HG03457 (cell line): ENCODE measurements around the gene FIBCD1.
"Not testable (repeated sequence)": the region's sequence is repeated elsewhere in the genome, so short reads cannot be mapped to it uniquely, and the experiment has no call there.

Experiments
- ATAC-seq: cut with Tn5 transposase; IDR thresholded peaks from one replicate; pipeline ENCODE4 v1.9.1; 2021; ENCODE audit warnings: moderate number of reproducible peaks; ENCODE audit not compliant: unreplicated experiment

The FIBCD1 gene

DNA sequence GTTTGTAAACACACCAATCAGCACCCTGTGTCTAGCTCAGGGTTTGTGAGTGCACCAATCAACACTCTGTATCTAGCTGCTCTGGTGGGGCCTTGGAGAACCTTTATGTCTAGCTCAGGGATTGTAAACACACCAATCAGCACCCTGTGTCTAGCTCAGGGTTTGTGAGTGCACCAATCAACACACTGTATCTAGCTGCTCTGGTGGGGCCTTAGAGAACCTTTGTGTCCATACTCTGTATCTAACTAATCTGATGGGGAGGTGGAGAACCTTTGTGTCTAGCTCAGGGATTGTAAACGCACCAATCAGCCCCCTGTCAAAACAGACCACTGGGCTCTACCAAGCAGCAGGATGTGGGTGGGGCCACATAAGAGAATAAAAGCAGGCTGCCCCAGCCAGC lies 28.4 kb downstream of the FIBCD1 start:
- not testable (repeated sequence) for ATAC-seq

DNA sequence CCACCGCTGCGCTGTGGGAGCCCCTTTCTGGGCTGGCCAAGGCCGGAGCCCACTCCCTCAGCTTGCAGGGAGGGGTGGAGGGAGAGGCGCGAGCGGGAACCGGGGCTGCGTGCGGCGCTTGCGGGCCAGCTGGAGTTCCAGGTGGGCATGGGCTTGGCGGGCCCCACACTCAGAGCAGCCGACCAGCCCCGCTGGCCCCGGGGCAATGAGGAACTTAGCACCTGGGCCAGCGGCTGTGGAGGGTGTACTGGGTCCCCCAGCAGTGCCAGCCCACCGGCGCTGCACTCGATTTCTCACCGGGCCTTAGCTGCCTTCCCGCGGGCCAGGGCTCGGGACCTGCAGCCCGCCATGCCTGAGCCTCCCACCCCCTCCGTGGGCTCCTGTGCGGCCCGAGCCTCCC lies 29.0 kb downstream of the FIBCD1 start:
- ATAC-seq, result not testable (repeated sequence)

DNA sequence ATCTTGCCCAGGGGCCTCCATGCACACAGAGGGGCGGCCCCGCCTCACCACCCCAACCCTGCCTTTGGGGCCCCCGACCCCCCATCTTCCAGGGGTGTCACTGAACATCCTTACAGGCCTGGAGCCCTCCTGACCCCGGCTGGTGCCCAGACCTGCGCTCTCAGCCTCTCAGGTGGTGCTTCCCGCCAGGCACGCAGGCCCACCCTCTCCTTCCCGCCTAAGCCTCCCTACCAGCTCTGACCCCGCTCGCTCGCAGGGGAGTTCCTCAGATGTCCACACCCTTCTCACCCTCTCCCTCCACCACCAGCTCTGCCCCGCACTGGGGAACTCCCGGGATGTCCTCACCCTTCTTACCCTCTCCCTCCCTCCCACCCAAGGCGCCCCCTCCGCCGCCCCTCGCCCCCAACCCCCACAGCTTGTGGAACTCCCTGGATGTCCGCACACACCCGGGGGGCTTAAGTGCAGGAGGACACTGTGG lies 30.1 kb downstream of the FIBCD1 start:
- no peak for ATAC-seq

DNA sequence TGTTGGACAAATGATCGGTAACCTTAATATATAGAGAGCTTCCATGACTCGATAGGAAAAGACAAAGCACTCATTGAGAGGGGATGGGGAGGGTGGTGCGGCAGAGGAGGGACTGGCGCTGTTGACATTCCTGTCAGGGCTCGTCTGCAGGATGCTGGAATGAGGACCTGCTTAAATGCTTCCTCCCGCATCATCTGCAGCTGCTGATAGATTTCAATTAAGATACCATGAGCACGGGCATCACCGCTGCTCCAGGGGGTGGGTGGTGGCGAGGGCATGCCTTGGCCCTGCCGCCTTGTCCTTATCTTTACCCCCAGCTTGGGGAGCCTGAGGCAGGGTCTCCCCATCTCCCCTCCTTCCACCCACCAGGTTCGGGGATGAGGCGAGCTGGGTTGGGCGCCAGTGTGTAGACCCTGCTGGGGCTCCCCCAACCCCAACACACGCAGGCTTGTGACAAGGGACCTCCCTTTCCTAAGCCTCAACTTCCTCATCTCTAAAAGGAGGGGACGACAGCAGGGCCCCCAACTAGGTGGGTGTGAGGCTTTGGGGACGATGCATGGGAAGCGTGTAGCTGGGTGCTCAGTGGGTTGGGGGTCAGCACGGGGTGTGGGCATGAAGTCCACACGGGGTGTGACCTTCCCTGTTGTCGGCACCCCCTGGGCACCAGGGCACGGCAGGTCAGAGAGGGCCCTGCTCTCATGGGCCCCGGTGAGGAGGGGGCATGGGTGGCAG lies 30.7 kb downstream of the FIBCD1 start:
- no peak for ATAC-seq

DNA sequence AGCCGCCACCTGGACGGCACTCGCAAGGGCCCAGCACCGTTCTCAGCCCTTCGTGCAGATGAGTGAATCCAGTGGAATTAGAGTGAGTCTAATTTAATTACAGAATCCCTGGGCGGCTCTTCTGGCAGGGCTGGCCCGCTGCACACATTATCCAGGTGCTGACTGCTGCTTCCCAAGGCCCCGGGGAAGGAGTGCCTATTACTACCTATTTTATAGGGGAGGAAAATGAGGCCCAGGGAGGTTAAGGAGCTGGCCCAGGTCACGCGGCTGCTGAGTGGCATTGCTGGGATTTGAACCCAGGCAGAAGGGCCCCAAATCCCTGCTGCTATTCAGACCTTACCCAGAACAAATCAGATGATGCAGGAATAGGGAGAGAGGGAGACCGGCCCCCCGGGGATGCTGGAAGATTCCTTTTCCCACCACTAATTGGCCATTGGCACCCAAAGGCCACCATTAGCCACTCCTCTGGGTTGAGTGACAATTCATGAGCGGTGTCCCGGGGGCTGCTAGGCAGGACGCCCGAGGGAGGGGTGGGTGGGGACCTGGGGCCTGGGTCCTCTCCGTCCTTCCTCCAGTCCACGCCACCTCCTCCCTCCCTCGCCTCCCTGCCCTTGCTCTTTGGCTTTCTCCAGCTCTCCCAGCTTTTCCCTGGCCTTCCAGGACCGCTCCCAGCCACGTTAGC lies 32.2 kb downstream of the FIBCD1 start:
- no peak for ATAC-seq

DNA sequence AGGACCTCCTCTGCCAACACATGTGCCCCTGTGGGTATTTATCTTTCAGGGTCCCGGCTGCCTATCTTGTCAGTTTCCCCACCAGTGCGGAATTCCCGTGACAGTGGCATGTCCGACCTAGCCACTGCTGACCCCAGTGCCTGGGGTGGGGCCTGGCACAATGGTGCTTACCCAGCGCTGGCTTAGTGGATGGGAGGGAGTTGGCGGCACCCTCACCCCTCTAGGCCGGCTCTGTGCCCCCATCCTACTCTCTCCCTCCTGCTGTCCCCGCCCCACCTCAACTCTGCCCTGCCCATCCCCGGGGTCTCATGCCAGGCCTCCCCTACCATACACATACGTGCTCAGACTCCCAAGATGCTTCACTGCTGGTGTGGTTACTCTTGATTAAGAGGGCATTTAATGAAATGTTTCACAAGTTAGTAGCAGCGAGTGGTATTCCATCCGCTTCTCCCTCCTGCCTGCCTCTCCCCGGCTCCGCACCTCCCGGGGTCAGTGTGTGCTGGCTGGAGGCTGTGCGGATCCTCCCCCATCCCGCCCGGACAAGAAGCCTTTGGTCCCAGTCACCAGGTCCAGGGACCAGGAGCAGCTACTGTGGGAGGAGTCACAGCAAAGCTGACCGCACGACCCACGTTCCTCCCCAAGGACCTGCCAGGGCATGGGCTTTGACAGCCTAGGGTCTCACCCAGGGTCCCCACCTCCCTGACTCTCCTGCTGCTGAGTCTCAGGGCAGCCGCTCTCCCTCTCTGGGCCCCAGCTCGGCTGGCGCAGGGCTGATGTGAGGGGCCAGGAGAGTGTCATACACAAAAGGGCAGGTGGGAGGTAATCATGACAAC lies 32.9 kb downstream of the FIBCD1 start:
- ATAC-seq, result no peak

DNA sequence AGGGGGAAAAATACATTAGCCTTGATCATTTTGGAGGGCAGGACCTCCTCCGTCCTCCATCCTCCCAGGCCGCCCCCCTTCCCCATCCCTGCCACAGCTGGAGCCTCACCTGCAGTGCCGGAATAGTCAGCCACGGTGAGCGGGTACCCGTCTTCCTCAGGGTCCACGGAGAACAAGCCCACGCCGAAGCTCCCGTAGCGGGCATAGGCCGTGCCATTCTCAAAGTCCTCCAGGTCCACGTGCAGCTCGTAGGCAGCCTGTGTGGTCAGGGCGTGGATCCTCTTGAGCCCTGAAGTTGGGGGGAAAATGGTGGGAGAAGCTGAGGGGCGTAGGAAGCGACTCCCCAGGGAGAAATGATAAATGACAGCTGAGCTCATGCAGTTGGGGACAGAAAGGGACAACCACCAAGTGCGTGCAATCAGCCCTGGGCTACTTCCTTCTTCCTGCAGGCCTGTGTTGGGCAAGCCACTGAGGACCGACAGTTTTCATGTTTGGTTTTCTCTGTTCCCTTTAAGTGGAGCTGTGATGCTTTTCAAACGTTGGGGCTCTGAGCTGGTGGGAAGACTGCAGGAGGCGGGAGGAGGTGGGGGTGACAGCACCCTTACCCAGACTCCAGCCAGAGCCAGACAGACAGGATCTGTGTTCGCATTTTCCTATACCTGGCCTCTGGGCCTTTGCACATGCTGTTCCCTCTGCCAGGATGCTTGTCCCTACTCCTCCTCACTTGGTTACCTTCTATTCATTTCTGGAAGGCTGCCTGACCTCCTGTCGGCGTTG lies 33.7 kb downstream of the FIBCD1 start:
- no peak for ATAC-seq

DNA sequence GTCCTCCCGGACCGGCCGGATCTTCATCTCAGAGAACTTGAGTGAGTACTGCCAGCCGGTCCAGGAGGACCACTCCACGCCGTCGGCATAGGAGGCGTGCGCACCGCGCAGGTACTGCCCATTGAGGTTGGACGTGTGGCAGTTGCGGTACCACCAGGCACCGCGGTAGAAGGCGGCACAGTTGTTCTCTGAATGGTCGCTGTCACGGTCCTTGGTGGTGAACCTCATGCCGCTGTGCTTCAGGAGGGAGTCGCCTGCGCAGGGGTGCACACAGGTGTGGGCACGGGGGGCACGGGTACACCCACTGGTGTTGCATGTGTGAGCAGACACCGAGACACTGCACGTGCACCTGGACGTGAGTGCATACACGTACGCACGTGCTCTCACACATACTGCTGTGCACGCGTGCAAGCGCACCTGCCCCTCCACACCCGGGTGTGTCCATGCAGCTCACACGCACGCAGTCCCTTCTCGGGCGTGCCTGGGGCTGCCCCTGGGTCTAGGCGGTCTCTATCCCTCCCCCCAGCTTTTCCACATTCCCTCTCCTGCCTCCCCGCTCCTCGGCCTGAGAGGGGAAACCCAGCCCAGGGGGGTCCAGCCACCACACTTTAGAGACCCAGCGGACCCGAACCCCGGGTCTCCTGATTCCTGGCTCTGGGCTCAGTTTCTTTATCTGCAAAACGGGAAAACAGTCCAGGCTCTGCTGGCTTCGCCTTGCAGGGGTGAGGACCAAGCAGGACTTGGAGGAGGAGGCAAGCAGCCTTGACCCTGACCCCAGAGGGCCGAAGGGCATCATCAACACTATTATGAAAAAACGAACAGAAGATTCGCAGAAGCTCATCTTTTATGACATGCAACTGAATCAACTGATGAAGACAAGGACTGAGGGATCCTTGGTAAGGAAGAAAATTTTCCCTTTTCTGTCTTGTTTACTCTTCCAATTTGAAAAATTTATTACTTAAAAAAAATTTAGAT lies 34.7 kb downstream of the FIBCD1 start:
- no peak for ATAC-seq

DNA sequence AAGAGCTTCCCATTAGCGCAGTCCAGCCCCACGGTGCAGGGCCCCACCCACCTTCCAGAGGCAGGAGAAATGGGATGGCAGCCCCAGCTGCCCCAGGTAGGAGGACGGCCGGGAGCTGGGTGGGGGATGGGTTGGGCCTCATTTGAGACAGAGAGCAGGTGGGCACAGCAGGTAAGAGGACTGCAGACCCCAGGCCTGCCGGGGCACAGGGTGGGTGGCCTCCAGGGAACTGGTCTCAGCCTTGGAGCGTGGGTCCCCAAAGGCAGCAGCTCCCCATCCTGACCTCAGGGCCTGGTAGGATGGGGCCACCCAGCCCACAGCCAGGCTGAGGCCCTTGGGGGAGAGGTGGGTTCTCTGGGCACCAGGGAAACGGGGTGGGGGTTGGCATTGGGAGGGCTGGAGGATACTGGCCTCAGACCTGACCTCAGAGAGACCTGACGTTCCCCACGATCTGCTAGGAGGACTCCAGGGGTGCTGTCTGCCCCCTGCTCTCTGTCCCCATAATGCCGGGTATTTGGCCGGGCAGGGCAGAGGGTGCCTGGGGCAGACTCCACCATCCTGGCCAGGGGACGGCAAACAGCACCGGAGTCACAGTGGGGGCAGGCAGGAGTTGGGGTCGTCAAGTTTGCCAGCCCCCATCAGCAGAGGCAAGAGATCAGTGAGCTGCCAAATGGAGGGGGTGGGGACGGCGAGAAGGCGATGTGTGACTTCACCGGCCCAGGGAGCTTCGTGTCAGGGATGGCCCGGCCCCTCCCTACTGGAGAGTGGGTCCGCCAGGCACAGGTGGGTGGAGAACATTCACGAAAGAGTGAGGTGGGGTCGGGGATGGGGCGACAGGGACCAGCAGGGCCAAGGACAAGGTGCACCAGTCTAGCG lies 35.6 kb downstream of the FIBCD1 start:
- no peak for ATAC-seq

DNA sequence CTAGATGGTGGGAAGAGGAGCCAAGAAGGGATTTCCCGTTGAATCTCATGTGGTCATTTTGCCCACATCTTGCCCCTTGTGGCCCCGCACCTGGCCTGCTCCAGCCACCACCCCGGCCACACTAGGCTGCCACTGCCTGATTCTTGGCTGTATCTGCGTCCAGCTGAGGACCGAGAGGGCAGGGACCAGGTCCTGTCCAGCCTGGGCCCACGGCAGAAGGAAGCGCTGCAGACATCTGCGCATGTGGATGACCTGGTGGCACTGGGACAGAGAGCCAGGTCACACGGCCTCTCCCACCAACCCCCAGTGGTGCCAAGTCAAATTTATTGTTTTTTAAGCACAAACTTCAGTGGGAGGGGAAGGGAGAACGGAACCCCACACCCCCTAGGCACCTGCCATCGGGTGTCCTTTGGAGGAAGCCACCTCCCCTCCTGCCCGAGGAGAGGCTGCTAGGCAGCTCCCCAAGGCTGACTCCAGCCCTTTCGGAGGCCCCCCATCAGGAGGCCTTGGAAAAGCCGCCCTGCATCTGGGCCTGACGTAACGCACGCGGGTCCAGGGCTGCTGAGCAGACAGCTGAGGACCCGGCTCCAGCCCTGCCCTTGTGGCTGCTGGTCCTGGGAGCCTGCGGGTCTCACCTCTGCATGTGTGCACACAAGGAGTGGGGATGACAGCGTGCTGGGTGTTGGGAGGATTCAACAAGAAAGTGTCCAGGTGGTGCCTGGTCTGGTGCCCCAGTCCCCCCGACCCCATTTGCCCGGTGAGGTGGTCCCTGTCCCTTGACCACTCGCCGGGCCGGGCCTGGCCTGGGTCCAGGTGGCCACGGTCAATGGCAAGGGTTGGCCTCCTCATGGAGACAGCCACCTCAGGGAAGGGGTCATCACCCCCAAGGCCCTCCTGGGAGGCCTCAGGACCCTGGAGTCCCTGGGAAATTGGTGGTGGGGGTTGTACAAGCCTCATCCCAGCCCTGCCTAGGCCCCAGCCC lies 36.6 kb downstream of the FIBCD1 start:
- no peak for ATAC-seq

DNA sequence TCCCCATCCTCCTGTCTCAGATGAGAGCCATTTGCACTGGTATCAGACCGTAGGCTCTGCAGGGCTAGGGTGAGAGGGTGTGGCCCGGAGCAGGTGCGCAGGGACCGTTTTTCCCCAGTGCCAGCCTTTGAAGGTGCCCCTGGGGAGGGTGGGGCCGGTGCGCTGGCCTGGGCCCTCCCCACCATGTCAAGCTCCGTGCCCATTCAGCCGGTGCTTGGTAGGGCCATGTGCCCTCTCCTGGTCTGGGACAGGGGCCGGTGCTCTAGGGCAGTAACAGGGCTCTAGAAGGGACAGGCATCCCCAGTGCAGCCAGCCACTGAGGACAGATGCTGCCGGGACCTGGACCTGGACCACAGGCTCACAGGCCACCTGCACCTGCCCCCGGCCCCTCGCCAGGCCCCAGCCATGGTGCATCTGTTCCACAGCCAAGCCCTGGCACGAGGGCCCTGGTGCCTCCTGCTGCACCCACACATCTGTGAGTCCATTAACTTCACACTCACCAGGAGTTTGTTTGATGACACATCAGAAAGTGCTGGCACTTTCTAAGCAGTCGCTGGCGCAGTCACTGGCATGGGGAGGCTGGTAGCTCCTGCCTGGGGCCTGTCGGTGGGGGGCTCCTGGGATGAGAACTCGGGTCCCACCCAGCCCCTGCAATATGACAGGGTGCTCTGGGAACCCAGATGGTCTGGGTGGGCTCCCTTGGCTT lies 37.4 kb downstream of the FIBCD1 start:
- ATAC-seq, result no peak

DNA sequence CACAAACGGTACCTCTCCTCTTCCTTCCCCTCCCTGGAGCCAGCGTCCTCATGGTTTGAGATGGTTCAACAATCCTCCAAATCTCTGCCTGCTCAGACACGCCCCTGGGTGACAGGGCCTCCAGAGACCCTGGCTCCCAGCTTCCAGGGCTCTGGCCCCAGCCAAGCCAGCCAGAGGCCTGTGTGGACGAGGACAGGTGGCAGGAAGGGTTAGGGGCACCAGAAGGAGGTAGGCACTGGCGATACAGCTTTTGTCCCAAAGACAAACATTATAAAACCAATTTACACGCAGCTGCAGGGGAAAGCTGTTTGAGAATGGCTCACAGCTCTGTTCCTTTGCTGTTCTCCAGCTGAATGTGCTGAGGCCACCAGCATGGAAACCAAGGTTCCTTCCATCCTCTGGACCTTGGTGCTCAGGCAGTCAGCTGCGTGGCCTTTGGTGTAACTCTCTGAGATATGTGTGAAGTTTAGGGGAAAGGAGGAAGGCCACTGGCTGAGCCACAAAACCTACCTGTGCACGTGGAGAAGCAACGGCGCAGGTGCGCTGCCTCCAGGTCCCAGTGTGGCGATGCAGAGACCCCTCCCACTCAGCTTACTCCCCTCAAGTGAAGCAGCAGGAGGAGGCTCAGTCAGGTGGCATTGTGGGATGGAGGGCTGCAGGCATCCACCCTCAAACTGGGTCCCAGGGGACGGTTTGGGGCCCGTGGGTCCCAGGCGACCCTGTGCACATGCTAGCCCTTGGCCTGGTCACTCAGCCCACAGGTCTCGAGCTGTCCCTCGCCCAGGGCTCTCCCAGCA lies 38.1 kb downstream of the FIBCD1 start:
- no peak for ATAC-seq

DNA sequence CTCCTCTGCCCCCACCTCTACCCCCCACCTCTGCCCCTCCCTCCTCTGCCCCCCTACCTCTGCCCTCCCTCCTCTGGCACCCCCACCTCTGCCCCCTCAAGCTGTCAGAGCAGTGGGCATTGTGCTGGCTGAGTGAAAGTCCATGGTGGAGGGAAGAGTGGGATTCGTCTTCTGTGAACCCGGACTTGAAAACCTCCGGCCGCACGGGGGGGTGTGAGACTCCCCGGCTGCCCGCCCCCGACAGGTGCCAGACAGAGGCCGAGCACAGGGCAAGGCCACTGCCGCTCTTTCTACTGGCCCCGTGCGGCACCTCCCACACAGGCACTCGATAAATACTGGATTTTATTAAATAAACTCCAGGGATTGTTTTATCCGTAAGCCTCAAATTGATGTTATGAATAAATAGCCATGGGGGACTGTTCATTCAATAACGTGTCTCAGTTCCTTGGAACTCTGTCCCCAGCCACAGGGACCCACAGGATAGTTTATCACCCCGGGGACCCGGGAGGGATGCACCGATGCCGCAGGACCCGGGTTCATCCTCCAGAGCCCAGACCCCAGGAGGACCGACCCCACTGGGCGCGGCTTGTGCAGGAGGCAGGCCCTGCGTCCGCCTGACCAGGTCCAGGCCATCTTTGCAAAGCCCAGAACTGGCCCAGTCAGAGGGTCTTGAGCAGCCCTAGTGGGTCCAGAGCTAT lies 39.8 kb downstream of the FIBCD1 start:
- no peak for ATAC-seq

DNA sequence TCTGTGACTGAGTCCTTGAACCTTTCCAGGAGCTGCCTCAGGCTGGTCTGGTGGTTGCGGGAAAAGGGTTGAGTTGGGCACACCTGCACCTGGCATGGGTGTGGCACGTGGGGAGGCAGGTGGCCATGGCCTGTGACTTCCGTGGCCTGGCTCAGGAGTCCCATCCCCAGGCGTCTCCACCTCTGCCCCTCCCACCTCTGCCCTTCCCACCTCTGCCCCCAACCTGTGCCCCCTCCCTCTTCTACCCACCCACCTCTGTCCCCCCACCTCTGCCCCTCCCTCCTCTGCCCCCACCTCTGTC lies 40.5 kb downstream of the FIBCD1 start:
- no peak for ATAC-seq

DNA sequence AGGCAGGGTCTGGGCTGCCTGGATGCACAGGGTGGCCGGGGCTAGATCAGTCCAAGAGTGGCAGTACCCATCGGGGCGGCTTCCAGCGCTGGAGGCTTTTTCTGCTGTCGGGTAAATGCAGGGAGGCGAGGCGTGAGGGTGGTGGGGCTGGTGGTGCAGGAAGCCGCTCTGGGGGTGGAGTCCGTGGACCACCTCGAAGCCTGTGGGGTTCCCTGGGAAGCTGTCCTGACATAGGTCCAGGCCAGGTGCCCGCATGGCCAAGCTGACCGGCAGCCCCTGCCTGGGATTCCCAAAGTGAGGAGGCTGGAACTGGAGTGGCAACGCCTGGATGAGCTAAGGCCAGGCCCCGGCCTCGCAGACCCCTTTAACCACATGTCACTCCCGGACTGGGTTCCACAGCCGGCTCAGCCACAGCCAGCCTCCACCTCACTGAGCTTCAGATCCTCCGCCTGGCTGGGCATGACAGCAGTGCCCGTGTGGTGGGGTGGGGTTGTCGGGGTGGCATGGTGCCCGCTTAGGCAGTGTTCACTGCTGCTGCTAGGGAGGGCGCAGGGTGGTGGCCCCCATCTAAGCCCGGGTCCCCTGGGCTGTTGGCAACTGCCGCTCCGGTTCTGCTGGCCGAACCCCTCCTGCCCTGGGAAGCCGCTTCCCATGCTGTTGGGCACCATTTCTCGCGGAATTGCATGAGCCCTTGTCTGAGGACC lies 41.0 kb downstream of the FIBCD1 start:
- ATAC-seq, result no peak
